G401 (cell line): ENCODE results near the gene SGCD. TPM values are rescaled to one million over a fixed set of nuclear protein-coding genes. Genes with fewer than 3 reads are reported as not detected.

ENCODE experiments used
- DNase-seq: peaks from one replicate; pipeline ENCODE4 v3.0.0-alpha.2; 2015; ENCODE audit warnings: low spot score
- in situ Hi-C: cut with HindIII; loops from 2 replicates; pipeline ENCODE4 v1.10.0; 2016; ENCODE audit warnings: low sequenced_read_pairs, mixed read lengths
- total RNA-seq: library from RNA; depleted of rRNA; stranded (reverse); fragments of >200 nt; shearing (Covaris generic); gene quantifications from 2 replicates; pipeline ENCODE4 v1.2.3, GENCODE V29; 2014

SGCD gene
- total RNA-seq, 1 experiment from 2014 or later = not detected

DNA sequence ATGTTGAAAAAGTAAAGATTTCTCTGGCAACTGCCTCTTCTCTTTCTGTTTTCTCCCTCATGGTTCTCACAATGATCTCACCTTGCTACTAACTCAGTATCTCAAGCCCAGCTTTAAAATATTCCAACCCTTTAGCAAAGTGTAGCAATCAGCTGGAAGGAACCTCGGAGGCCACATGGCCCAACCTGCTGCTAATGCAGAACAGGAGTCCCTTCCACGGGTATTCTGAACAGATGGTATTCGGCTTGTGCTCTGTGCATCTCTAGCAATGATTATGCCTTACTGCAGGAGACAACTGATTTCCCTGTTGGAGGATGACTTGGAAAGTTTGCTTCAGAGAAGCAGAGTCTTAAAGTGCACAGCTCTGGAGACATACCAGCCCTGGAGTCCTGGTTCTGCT lies 371.4 kb downstream of the SGCD start:
- DNase-seq = no peak
- in situ Hi-C loops = no loop called here

DNA sequence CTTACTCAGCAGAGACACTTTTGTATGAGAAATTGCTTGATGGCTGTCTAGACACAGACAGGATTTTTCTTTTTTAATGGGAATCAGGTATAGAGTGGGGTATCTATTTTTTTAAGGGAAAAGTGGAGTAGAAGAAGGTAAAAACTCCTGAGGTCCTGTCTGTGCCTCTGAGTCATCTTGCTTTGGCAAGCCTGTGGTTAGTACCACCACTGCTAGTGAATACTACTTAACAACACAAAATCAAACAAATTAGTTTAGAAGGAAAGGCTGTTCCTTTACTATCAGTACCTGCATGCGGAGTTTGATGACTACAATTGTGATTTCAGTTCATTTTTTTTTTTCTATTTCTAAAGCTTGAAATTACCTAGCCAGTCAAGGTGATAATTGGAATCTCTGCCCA lies 372.2 kb downstream of the SGCD start:
- in situ Hi-C loops = no loop called here
- no peak for DNase-seq

DNA sequence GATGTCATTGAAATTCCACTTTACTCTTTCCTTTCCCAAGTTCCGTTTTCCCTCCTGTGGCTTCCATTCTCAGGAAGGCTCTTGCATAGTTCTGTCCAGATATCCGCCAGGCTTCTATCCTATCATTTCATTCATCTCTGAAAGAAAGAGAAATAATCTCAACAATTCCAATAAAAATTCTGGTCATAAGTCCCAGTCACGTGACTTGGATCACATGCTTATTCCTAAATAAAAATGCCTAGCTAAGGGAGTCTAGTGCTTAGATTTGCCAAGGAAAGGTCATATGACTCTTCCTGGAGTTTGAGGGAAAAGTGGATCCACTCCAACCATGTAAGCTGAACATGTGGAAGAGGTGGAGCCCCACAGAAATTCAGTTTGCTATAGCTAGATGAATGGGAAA lies 377.2 kb downstream of the SGCD start:
- in situ Hi-C loops = no loop called here
- no peak for DNase-seq

DNA sequence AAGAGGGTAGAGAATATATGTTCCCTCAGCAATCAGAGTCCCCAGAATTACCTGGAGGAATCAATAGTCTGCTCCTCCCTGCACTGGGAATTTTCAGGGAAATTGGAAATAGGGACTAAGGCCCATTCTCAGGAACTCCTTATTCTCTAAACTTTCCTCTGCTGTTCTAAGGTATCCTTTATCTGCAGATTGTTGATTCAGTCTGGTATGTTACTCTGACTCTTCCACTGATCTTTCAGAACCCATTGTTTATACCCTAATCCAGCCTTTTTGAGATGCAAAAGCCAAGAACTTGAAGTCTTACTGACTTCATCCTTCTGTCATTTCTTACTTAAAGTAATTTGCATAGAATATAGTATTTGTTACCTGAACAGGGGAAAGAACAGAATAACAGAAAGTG lies 379.7 kb downstream of the SGCD start:
- in situ Hi-C loops = no loop called here
- DNase-seq = no peak

DNA sequence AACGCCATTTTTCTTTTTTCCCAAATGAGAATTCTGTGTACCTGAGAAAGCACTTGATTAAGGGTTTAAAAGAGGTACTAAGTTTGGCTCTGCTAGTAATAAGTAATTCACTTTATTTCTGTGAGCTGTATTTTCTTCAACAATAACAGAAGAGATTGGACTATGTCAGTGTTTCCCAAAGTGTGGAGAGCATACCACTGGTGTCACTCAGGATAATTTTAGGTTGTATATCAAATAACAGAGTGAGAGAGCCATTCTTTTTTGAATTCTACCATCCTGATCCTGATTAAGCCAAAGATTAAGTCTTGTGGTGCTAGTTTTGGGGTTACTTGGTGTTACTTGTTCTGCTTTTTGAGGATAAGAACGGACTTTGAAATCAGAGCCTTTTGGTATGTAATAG lies 380.8 kb downstream of the SGCD start:
- DNase-seq = no peak
- in situ Hi-C loops = no loop called here

DNA sequence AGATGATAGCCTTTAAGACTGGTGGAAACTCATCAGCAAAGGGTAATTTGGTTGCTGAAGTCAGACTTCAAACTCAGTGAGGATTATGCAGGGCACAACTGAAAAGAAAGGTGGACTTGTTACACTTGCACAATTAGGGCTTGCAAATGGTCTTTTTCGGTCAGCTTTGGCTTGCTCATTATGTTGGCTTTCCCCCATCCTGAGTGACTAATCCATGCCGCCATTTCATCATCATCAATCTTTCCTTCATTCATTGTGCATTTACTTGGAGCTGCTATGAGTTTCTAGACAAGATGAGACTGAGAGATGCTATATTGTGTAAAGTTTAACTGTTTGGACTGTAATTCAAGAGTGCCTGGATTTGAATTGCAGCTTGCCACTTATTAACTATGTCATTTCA lies 388.3 kb downstream of the SGCD start:
- DNase-seq = no peak
- in situ Hi-C loops = no loop called here

DNA sequence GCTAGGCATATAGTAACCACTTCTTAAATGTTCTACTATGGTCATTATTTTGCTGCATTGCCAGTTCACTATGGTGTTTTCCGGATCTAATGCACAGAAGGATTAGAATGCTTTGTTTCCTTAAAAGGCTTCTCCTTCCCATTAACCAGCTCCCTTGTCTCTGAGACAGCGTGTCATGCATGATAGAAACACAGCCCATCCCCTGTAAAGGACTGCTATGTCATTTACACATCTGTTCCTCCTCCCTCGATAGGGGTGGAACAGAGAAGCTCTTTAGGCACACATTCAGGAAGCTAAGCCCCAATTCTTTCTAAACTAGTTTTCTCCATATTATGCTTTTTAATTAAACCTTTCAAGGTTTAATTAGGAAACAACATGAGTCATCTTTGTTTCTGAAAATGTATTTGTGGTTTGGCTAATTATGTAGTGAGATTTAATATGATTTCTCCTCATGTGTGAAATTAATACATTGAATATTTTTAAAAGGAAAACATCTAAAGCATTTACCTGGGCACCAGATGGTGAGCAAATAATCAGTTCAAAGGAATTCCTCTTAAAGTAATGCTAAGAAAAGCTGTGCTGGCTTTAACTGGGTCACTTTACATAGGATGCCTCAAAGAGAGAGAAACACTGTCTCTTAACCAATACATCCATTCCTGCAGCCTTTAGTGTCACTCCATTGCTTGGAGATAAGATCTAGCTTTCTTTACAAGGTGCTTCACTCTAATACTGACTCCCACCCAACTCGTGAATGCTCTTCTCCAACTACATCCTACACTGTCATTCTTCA lies 389.8 kb downstream of the SGCD start:
- in situ Hi-C loops = no loop called here
- DNase-seq = no peak

DNA sequence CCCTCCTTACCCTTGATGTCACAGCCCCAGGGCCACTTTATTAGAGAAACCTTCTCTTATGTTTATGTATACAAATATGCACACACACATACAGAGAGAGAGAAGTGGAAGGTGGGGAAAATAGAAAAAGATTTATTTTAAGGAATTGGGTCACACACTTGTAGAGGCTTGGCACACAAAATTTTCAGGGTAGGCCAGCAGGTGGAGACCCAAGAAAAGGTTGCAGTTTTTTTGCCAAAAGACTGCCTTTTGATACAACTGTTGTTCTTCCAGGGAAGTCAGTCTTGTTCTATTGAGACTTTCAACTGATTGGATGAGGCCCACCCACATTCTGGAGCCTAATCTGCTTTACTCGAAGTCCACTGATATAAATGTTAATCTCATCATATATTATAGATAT lies 392.0 kb downstream of the SGCD start:
- DNase-seq = no peak
- in situ Hi-C loops = no loop called here

DNA sequence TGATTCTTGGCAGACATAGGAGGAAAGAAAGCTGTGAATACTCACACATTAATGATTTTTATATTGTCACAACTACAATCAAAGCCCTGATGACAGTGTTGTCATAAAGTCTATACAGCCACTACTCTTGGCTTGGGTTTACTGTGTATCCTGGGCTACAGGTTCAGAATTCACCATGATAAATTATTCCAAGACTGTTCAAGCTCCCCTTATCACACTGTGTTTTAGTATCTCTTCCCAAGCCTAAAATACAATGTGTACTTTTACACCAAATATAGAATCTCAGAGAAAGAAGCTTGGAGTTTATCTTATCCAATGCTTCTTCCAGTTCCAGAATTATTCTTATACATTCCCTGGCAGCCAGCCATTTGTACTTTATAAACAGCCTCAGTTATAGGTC lies 395.4 kb downstream of the SGCD start:
- DNase-seq = no peak
- in situ Hi-C loops = no loop called here

DNA sequence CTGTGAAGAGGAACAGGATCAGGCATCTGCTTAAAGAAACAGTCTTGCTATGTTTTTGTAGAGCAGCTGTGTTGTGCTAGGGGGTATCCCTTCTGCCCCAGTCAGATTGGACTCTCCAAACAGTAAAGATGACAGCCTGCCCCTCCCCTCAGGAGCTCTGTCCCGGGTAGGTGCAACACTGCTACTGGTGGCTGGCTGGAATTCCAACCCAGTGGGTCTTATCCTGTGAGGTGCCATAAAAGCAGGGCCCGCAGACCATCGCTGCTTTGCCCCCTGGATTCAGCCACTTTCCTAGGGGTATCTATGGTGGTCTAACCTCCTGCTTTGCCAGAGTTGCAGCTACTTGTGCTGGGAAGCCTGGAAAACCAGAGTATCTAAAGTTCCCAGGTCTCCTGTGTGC lies 408.5 kb downstream of the SGCD start:
- in situ Hi-C loops = no loop called here
- no peak for DNase-seq

DNA sequence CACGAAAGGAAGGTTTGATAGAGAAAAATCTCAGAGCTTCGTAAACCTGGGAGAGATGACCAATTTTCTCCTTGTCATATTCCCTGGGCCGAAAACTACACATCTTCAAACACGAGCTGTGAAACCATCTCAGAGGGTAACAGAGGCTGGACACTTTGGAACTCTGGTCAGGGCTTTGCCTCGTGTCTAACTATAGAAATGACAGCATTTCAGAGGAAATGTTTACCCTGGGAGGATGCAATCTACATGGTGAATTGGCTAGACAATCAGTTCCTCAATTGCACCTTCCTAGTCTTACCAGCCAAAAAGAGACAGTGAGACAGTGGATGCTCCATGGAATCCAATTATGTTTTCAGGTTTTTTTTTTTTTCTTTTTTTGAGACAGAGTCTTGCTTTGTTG lies 414.6 kb downstream of the SGCD start:
- no peak for DNase-seq
- in situ Hi-C loops = no loop called here

DNA sequence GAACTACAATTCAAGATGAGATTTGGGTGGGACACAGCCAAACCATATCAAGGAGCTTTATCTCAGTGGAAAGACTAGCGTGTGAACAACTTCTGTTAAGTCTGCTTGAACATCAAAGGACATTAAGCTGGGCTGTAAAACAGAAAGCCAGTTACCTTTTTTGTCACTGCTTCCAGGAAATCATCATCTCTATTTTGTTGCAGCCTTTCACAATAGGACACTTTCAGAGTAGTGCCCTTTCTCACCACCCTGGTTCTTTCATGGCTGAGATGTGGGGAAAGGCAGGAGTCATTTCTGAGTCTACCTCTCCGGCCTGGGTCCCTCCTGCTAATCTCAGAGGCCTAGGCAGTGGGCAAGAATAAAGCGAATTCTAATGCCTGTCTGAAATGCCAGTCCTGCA lies 426.9 kb downstream of the SGCD start:
- in situ Hi-C loops = no loop called here
- no peak for DNase-seq

DNA sequence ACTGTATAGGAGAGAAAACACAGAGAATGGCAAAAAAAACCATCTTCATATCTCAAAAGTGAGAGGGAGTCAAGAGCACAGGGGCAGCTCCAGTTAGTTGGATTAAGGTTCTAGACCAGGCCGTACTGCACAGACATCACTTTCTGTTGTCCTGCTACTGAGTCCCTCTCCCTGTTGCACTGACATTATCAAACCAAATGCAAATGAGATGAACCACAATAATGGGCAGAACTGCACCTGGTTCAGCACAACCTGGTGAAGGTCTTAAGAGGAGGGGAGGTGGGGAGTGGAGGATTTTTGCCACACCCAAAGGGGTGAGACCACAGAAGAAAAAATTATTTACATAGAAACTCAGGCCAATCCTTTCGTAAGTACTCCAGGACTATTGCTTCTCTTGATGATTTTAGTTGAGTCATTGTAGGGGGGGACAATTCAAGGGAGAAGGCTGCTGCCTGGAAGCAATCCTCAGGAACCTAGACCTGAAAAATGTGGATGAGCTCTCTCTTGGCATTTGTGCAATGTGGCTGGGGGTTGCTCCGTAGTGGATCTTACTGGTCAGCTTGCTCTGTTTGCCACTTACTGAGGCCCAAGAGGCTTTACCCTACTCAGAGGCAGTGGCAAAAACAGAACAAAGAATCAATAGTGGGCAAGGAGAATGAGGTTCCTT lies 428.6 kb downstream of the SGCD start:
- in situ Hi-C loops = no loop called here
- DNase-seq = no peak

DNA sequence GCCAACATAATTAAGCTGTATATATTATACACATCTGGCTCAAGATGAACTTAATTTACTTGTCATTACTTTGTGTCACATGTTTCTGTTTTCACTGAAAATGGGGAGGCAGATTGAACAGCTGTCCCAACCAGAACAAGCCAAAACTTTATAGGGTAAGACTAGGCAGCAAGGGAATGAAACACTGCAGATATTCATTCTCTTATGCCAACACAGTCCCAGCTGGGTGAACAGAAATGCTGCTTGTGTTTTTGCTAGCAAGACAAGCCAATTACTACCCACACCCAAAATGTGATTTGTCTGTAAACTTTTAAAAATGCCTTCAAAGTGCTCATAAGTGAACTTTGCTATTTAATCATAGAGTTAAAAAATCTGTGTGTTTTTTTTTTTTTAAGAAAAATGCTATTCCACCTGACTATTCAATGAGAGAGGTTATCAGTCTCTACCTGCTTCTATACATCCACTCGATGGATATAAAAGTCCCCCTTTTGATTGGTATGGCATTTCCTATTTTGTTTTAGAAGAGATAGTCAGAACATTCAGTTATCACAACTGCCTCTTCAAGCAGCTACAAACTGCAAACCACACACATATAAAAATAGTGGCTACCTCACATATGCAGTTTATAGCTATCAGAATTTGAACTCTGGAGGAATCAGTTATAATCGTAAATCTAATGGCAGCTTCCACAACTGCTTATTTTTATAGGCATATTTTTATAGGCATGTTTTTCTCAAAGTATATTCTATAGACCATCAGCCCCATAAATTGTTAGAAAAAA lies 431.2 kb downstream of the SGCD start:
- DNase-seq = no peak
- in situ Hi-C loops = no loop called here

DNA sequence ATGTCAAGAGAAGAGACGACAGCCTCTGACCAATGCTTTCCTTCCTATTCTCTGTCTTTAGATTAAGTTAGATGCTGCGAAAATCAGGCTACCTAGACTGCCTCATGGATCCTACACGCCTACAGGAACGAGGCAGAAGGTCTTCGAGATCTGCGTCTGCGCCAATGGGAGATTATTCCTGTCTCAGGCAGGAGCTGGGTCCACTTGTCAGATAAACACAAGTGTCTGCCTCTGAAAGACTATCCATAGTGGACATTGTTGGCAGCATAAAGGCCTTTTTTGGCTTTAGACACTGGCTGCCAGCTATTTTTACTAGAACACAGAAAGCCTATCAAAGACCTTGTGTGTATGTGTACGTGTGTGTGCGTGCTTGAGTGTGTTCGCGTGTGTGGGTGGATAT lies 432.2 kb downstream of the SGCD start:
- DNase-seq = no peak
- in situ Hi-C loops = no loop called here

DNA sequence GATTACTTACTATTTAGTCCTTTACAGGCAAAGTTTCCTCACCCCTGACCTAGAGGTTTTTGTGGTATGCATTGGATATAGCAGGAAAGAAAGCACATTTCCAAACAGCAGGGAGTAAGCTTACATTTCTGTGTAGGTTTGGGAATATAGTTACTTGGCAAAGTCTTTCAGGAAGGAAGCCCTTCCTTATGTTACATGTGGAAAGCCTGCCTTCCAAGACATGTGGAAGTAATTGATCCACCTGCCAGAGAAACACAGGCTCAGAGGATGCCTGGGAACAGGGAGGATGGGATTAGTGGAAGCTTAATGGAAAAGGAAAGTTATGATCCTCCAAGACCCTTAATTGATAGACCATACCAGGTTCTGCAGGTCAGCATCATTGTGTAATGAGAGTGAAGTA lies 435.8 kb downstream of the SGCD start:
- no peak for DNase-seq
- in situ Hi-C loops = no loop called here

DNA sequence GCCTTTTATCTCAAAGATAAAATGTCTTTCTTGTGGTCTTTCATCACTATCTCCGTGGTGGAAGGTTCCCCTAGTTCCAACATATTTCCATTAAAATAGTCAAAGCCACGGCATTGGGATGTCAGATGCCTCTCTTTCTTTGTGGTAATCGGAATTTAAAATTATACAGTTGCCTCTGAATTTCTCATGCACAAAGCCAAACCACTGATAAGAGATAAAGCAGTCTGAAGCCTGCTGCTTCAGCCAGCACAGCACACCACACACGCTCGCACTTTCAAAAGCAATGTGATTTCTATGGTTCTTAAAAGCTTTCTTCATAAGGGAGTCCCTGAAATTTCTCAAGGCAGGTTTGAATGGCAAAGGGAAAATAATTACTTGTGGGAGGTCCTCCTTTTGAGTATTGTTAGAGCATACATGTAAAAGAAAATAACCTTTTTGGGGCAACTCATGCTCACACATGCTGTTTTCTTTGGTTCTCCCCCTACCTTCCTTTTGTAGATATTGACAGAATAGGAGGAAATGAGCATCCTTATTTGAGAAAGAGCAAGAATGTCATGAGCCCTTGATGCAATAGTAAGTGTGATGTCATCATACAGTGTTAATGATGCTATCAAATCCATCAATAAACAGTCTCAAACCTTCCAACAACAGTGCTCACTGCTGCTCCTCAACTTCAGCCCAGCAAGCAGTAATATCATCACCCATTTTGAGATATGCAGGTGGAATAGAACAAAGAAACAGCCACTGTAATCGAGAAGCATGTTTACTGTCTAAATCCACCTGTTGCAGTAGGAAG lies 437.4 kb downstream of the SGCD start:
- DNase-seq = no peak
- in situ Hi-C loops = no loop called here

DNA sequence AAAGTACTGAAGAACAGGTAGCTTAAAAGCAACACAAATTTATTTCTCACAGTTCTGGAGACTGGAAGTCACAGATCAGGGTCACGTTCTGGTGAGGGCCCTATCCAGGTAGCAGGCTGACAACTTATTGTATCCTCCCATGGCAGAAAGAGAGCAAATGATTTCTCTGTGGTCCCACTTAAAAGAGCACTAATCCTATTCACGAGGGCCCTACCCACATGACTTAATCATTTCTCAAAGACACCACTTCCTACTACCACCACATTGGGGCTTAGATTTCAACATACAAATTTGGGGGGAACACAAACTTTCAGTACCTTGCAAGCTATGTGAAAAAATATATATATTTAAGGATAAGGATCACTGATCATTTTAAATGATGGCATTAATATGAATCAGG lies 447.3 kb downstream of the SGCD start:
- in situ Hi-C loops = no loop called here
- DNase-seq = no peak

DNA sequence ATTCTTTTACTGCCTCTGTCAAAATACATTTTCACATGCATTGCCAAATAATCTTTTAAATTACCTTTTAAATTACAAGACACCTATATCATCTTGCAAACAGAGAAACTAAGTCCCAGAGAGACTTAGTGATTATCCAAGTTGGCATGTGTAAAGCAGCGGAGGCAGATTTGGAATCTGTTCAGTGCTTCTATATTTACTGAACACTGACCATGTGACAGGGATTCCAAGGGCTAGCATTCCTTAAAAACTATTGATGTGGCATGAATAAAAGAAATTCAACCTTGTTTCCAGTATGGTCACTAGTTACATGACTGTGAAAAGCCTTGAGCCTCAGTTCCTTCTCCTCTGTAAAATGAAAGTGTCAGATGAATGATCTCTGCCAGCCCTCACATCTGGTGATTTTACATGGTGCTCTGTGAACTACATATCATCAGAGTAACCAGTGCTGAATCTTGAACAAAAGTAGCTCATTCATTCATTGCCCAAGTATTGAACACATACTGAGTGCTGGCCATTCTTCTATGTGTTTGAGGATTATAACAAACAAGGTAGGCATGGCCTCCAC lies 451.3 kb downstream of the SGCD start:
- in situ Hi-C loops = no loop called here
- DNase-seq = no peak
